ENCODE results near the gene DNAJC13. TPM values are rescaled to one million over a fixed set of nuclear protein-coding genes. Genes with fewer than 3 reads are reported as not detected.
A peak's percentile ranks its signal among the peaks of the same experiment; 100 is the strongest.

Gene DNAJC13
- total RNA-seq, 1 experiment from 2014 or later, result 43.2 TPM

DNA sequence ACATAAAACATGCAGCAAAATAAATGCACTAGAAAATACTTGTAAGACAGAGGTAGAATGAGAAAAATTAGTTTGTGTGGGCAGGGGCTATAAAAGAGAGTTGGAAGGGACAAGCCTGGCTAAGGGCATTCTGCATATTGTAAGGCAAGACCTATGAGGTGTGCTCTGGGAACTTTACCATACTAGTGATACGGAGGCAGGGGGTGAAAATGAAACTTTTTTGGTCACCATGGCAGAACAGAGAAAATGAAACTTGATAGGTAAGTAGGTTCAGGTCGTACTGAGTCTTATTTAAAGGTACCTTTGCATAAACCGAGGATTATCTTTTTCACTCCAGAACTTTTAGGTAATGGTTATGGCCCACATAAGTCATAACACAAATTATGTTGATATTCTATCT is 105.1 kb downstream of the DNAJC13 start:
- Histone ChIP-seq H3K9me3 (replicated peaks) (no peaks in the 10 kb centered on the region), H3K4me3 (no peak overlapping the region), H3K27ac (no peak overlapping the region), H3K27me3 (replicated peaks) (no peaks in the 10 kb centered on the region), H3K4me1 (replicated peaks) (no peaks in the 10 kb centered on the region), H3K36me3 (peaks cover 86% of the 10 kb centered on the region)
- no peak for DNase-seq (ENCODE audit: low read depth in 1 of 2, low spot score in 2 of 2)

DNA sequence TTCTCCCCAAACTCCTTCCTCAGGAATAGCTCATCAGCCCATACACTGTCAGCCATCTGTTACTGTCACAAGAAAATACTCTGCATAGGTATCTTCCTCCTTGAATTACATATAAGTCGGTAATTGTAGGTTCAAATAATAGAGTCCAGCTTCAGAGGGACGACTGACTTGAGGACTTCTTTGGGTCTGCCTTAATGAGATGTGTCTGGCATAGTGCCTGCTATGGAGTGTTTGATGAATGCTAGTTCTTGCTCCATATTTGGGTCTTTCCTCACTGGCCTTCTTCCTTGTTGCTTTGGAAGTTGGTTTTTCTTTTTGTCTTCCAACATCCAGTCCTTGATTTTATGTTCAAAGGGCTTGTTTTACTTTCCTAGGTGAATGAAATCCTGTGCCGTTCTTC is 113.3 kb downstream of the DNAJC13 start:
- H3K4me3 ChIP-seq, result no peak overlapping the region
- DNase-seq (ENCODE audit: low read depth in 1 of 2, low spot score in 2 of 2), result no peak
- H3K27me3 ChIP-seq (replicated peaks), result no peaks in the 10 kb centered on the region
- H3K36me3 ChIP-seq, result peaks cover 65% of the 10 kb centered on the region
- no peaks in the 10 kb centered on the region for H3K9me3 ChIP-seq (replicated peaks)
- H3K4me1 ChIP-seq (replicated peaks), result no peaks in the 10 kb centered on the region
- H3K27ac ChIP-seq, result no peak overlapping the region

DNA sequence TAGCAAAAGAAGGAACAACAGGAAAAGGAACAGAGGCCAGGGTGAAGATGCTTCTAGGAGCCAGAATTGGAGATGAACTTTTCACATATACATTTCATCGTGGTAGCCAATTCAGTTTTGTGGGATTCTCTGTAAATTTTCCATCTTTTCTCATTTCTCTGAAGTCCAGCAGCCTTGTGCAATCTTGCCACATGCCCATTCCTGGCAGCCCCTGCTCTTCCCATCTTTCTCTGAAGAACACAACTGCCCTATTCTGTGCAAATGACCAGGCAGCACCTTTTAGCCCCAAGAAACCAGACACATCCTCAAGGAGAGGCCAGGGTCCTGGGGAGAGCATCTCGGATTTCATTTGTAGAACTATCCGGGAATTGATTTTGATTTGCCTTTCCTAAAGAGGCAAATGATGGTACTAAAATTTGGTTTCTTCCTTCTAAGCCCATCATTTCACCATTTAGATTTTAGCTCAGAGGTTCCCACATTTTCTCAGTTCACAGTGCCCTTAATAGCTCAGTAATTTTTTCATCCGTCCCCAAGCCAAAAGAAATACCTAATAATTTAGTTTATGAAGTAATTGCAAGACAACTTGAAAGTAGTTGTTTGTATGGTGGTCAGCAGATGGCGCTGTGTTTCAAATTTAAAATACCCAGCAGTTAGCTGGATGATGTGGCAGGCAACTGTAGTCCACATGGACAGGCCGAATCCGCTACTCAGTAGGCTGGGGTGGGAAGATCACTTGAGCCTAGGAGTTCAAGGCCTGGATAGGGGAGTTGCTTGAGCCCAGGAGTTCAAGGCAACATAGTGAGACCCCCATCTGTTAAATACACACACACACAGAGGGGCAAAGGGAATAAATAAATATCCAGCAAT is 118.5 kb downstream of the DNAJC13 start:
- H3K36me3 ChIP-seq, result peaks cover 55% of the 10 kb centered on the region
- H3K4me3 ChIP-seq, result no peak overlapping the region
- H3K27ac ChIP-seq, result peak overlapping the region; percentile 31; the same call in 1 of the 2 replicates
- H3K9me3 ChIP-seq (replicated peaks), result no peaks in the 10 kb centered on the region
- peaks cover 20% of the 10 kb centered on the region for H3K4me1 ChIP-seq (replicated peaks)
- H3K27me3 ChIP-seq (replicated peaks), result no peaks in the 10 kb centered on the region
- DNase-seq (ENCODE audit: low read depth in 1 of 2, low spot score in 2 of 2), result peak; percentile 55 to 70

DNA sequence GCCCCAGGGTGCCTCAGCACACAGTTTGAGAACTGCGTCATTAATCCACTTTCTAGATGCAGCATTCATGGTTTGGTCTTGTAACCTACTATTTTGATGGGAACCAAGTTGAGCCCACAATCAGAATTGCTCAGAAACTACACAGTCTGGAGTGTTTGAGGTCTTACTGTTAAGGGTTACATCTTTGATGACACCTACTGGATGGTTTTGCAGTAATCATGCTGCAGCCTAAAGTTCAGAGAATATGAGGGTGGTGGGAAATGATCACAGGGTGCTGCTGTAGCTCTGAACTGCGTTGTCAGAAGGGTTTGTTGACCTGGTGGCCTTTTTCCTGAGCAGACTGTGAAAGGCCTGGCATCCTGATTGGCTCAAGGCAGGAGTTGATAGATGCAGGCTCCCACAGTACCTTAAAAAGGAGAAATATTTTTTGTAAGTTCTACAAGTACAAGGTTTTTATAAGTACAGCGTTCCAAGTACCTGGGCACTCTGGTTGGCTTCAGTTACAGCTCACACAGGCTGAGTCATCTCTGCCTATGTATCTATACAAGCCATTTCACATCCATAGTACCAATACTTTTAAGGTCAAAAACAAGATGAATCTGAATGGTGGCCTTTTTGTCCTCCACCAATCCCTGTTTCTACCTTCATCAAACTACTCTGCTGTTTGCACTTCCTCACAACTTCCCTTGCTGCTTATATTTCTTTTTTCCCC is 119.3 kb downstream of the DNAJC13 start:
- Histone ChIP-seq H3K27ac (peak overlapping the region; percentile 31; the same call in 1 of the 2 replicates), H3K36me3 (peaks cover 50% of the 10 kb centered on the region), H3K27me3 (replicated peaks) (no peaks in the 10 kb centered on the region), H3K4me3 (no peak overlapping the region), H3K9me3 (replicated peaks) (no peaks in the 10 kb centered on the region), H3K4me1 (replicated peaks) (peaks cover 20% of the 10 kb centered on the region)
- DNase-seq (ENCODE audit: low read depth in 1 of 2, low spot score in 2 of 2), result no peak

DNA sequence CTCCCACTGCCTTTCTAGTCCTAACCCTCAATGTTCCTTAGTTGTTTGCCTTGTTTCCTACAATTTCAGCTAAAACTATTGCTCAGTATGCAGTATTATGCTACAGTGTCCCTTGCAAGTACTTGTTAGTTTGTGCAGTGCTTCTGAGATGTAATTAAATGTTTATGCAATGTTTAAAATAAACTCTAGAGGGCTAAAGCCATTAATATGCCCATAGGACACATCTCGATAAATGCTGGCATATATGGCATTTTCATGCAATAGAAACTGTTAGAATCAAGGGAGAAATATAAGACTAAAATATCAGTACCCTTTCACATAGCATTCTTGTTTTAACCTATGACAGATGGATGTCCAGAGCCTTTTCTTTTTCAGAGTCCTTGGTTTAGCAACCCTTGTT is 120.0 kb downstream of the DNAJC13 start:
- Histone ChIP-seq H3K36me3 (peaks cover 48% of the 10 kb centered on the region), H3K4me1 (replicated peaks) (peaks cover 25% of the 10 kb centered on the region), H3K27ac (no peak overlapping the region), H3K4me3 (no peak overlapping the region), H3K9me3 (replicated peaks) (no peaks in the 10 kb centered on the region), H3K27me3 (replicated peaks) (no peaks in the 10 kb centered on the region)
- no peak for DNase-seq (ENCODE audit: low read depth in 1 of 2, low spot score in 2 of 2)

DNA sequence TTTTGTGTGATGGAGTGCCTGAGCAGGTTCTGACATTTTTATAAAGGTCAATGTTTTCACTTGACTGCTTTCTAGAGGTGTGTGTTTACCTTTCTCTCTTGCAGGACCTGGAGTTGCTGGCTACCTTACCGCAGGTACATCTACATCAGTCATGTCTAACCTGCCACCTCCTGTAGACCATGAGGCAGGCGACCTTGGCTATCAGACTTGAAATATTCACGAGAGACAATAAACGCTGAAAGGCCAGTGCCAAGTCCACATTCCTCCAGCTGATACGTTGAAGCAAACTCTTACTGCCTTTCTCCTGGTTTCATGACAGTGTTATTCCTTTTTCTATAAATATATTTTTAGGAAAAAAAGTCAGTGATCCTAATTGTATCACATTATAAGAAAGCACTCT is 120.8 kb downstream of the DNAJC13 start:
- peaks cover 46% of the 10 kb centered on the region for H3K36me3 ChIP-seq
- peaks cover 33% of the 10 kb centered on the region for H3K4me1 ChIP-seq (replicated peaks)
- no peaks in the 10 kb centered on the region for H3K9me3 ChIP-seq (replicated peaks)
- H3K27ac ChIP-seq, result no peak overlapping the region
- H3K4me3 ChIP-seq, result no peak overlapping the region
- no peaks in the 10 kb centered on the region for H3K27me3 ChIP-seq (replicated peaks)
- no peak for DNase-seq (ENCODE audit: low read depth in 1 of 2, low spot score in 2 of 2)

DNA sequence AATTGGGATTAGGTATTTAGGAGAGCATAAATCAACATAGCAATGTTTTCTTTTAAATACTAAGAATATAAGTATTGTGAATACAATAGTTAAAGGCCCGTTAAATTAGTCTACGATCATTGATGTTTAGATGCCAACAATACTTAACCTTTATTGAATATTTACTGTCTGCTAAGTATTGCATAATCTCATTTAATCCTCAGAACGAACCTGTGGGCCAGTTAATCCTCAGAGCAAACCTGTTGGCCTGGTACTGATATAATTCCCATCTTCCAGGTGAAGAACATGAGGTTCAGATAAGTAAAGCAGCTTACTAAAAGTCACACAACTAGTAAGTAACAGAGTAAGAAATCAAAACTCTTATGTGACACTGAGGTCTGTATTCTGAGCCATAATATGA is 122.4 kb downstream of the DNAJC13 start:
- H3K9me3 ChIP-seq (replicated peaks), result no peaks in the 10 kb centered on the region
- peaks cover 46% of the 10 kb centered on the region for H3K36me3 ChIP-seq
- peaks cover 38% of the 10 kb centered on the region for H3K4me1 ChIP-seq (replicated peaks)
- no peak overlapping the region for H3K27ac ChIP-seq
- no peaks in the 10 kb centered on the region for H3K27me3 ChIP-seq (replicated peaks)
- H3K4me3 ChIP-seq, result no peak overlapping the region
- DNase-seq (ENCODE audit: low read depth in 1 of 2, low spot score in 2 of 2), result no peak

DNA sequence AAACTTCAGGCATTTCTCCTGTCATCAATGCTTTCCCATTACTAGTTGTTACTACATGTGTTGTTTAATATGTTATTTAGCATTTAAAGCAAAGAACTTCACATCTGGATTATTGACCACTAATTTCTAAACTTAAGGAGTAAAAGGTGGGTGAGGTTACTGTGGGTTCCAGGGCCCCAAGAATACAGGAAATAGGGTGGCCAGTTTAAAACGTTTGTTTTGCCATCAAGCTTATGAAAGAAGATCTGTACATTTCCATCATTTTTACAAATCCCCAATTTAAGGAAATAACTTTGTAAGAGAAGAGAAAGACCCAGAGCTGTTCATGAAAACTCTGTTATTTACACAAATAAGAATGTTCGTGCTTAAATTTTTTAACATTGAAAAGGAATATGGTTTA is 125.3 kb downstream of the DNAJC13 start:
- Histone ChIP-seq H3K9me3 (replicated peaks) (no peaks in the 10 kb centered on the region), H3K4me3 (no peak overlapping the region), H3K27me3 (replicated peaks) (no peaks in the 10 kb centered on the region), H3K27ac (peak overlapping the region; percentile 83), H3K4me1 (replicated peaks) (peaks cover 32% of the 10 kb centered on the region), H3K36me3 (peaks cover 25% of the 10 kb centered on the region)
- no peak for DNase-seq (ENCODE audit: low read depth in 1 of 2, low spot score in 2 of 2)

DNA sequence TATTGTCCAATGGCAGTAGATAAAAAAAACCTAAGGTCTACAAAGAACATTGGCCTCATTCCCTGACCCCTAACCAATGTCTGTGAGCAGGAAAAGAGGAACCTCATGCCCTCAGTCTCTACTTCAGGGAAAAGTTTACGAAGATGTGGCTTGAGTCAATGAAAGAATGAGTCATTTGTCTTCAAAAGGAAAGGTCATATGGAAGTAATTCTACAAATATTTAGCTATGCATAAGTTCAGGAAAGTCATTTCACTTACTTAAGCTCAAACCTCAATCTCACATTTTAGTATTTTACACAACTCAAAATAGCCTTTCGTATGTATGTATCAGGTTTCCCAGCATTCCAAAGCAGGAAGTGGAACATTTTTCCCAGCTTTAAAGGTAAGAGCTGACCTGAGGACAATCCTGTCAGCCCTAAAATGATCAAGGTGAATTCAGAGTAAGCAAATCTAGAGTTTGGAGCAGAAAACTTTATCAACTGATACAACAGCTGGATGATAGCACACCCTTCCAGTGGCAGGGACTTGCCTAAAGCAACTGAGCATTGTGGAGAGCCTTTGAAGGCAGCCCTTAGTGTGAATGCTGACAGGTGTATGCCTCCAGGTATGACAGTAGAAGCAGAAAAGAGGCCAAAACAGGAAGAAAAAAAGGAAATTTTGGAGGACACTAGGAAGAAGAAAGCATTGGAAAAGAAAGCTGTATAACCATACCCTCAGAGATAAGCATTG is 125.9 kb downstream of the DNAJC13 start:
- peaks cover 19% of the 10 kb centered on the region for H3K36me3 ChIP-seq
- H3K4me3 ChIP-seq, result no peak overlapping the region

DNA sequence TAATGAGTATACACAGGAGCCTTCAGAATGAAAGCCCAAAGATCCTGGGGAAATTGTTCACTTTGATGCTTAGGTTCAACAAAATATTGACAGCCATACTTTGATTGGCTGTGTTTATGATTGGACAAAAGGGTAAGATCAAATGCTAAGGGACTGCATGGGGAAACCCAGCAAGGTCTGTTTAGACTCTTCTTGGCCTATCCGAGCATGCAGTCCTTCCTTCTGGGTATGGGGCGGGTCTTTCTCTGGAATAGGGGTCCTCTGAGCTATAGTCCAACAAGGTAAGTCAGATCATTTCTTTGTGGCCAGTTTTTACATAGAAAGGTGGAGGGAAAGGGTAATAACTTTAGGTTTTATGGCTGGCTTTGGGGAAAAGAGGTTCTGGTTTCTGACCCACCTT is 126.8 kb downstream of the DNAJC13 start:
- Histone ChIP-seq H3K27ac (no peak overlapping the region), H3K4me3 (no peak overlapping the region), H3K9me3 (replicated peaks) (no peaks in the 10 kb centered on the region), H3K27me3 (replicated peaks) (no peaks in the 10 kb centered on the region), H3K4me1 (replicated peaks) (peaks cover 26% of the 10 kb centered on the region), H3K36me3 (peaks cover 15% of the 10 kb centered on the region)
- DNase-seq (ENCODE audit: low read depth in 1 of 2, low spot score in 2 of 2), result no peak

More for the DNA sequence above, 125.9 kb downstream of the DNAJC13 start:
- Histone ChIP-seq H3K27ac (peak overlapping the region; percentile 83), H3K27me3 (replicated peaks) (no peaks in the 10 kb centered on the region), H3K9me3 (replicated peaks) (no peaks in the 10 kb centered on the region), H3K4me1 (replicated peaks) (peaks cover 32% of the 10 kb centered on the region)
- peak in 1 of 2 experiments; percentile 82 for DNase-seq (ENCODE audit: low read depth in 1 of 2, low spot score in 2 of 2)

DNA sequence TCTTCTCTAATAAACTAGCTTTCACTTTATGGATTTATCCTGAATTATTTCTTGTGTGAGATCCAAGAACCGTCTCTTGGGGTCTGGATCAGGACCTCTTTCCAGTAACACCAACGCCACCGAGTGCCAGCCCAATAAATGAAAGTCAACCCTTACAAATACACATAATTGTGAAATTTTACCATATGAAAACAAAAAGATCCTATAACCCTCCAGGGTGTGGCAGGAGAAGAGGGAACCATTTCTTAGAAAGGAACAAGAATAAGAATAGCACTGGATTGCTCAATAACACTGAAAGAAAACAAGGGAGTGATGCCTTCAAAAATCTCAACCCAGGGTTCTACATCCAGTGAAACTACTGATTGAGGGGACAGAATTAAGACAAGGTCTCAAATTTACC is 128.2 kb downstream of the DNAJC13 start:
- DNase-seq (ENCODE audit: low read depth in 1 of 2, low spot score in 2 of 2), result no peak
- Histone ChIP-seq H3K4me3 (no peak overlapping the region), H3K27me3 (replicated peaks) (no peaks in the 10 kb centered on the region), H3K36me3 (peaks cover 4% of the 10 kb centered on the region; the same call in 1 of the 2 replicates), H3K27ac (no peak overlapping the region), H3K9me3 (replicated peaks) (no peaks in the 10 kb centered on the region), H3K4me1 (replicated peaks) (peaks cover 27% of the 10 kb centered on the region)

DNA sequence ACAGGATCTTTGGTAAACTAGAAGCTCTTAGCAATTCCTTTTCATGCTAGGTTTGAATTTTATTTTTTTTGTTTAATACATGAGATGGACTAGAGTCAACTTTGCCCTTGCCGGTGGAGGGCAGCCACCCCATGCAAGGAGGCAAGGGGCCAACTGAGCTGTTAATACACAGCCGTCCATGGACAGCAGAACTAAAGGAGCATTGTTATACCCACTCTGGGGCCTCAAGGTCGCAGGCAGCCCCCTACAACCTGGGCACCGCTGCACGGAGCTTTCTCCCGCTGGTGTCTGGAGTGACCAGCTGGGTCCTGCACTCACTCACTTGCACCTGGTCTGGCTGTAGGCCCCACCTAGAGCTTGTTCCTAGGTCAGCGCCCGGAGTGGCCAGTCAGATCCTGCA is 131.9 kb downstream of the DNAJC13 start:
- no peaks in the 10 kb centered on the region for H3K36me3 ChIP-seq
- H3K4me3 ChIP-seq, result no peak overlapping the region
- H3K9me3 ChIP-seq (replicated peaks), result no peaks in the 10 kb centered on the region
- peaks cover 17% of the 10 kb centered on the region for H3K4me1 ChIP-seq (replicated peaks)
- no peak overlapping the region for H3K27ac ChIP-seq
- no peaks in the 10 kb centered on the region for H3K27me3 ChIP-seq (replicated peaks)
- DNase-seq (ENCODE audit: low read depth in 1 of 2, low spot score in 2 of 2), result no peak

DNA sequence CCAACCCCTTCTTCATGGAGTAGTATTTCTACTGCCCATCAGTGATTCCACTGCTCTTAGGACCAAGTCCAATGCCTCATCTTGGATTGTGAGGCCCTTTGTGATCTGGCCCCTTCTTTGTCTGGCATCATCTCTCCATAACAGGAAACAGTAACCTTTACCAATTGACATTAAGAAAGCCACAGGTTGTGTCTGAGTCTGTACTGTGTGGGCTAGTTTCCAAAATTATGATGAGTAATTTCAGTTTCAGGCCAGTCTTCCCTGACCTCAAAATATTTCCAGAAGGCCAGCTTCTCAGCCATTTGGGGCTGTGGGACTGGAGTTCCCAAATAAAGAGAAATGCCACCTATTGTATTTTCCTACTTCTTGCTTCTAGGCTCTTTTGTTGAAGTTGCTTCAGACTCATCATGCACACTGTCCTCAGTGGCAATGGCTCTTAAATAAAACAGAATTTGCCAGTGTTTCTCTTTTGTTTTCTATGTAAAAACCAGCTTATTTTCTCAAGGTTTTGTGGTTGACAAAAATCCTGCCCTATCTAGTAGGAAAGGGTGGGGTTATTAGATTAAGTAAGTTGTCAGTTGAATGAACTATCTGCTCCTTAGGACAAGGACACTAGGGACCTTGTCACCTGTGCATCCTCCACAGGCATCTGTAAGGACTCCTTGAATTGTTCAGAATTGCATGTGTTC is 132.7 kb downstream of the DNAJC13 start:
- H3K9me3 ChIP-seq (replicated peaks), result no peaks in the 10 kb centered on the region
- peak in 1 of 2 experiments; percentile 11 for DNase-seq (ENCODE audit: low read depth in 1 of 2, low spot score in 2 of 2)
- H3K4me3 ChIP-seq, result no peak overlapping the region
- H3K36me3 ChIP-seq, result no peaks in the 10 kb centered on the region
- H3K27me3 ChIP-seq (replicated peaks), result no peaks in the 10 kb centered on the region
- no peak overlapping the region for H3K27ac ChIP-seq
- H3K4me1 ChIP-seq (replicated peaks), result peaks cover 26% of the 10 kb centered on the region

Measured in SJSA1 (cell line).